Smooth muscle cell (in vitro differentiated cells): ENCODE measurements around the gene SMAD6. TPM values are rescaled to one million over a fixed set of nuclear protein-coding genes. Genes with fewer than 3 reads are reported as not detected.

Experiments
- DNase-seq: peaks from one replicate; lab custom pipeline; 2025; ENCODE audit not compliant: unreplicated experiment; lab: John Stamatoyannopoulos, UW
- H2AFZ ChIP-seq: fragments of 200-600 bp; sonication (generic); 2 replicates; pipeline ENCODE4 v1.6.0; 2016; ENCODE audit warnings: antibody characterized with exemption, low read depth, mild to moderate bottlenecking
- H3F3A ChIP-seq: fragments of 200-600 bp; sonication (generic); 2 replicates; pipeline ENCODE4 v1.6.0; 2017; ENCODE audit warnings: antibody characterized with exemption, low read depth
- H3K27ac ChIP-seq: fragments of 200-600 bp; sonication (generic); 2 replicates; pipeline ENCODE4 v1.5.1; 2016; ENCODE audit warnings: low read depth, mild to moderate bottlenecking
- H3K27me3 ChIP-seq: fragments of 200-600 bp; sonication (generic); 2 replicates; pipeline ENCODE4 v1.6.1; 2016; ENCODE audit warnings: low read depth, mild to moderate bottlenecking
- H3K36me3 ChIP-seq: fragments of 200-600 bp; sonication (generic); 2 replicates; pipeline ENCODE4 v1.5.1; 2016; ENCODE audit warnings: low read depth
- H3K4me1 ChIP-seq: fragments of 200-600 bp; sonication (generic); 2 replicates; pipeline ENCODE4 v1.5.1; 2016; ENCODE audit warnings: low read depth
- H3K4me2 ChIP-seq: fragments of 200-600 bp; sonication (generic); 2 replicates; pipeline ENCODE4 v1.6.0; 2016; ENCODE audit warnings: mild to moderate bottlenecking
- H3K4me3 ChIP-seq: fragments of 200-600 bp; sonication (generic); 2 replicates; pipeline ENCODE4 v1.5.1; 2016; ENCODE audit warnings: mild to moderate bottlenecking
- H3K79me2 ChIP-seq: fragments of 200-600 bp; sonication (generic); 2 replicates; pipeline ENCODE4 v1.6.0; 2016; ENCODE audit warnings: low read depth, mild to moderate bottlenecking
- H3K9ac ChIP-seq: fragments of 200-600 bp; sonication (generic); 2 replicates; pipeline ENCODE4 v1.6.0; 2016; ENCODE audit warnings: low read depth
- H3K9me3 ChIP-seq: fragments of 200-600 bp; sonication (generic); replicated peaks from 2 replicates; pipeline ENCODE4 v1.5.1; 2016; ENCODE audit warnings: low read depth
- H4K20me1 ChIP-seq: fragments of 200-600 bp; sonication (generic); 2 replicates; pipeline ENCODE4 v1.6.0; 2016; ENCODE audit warnings: low read depth
- CTCF ChIP-seq: fragments of 200-600 bp; sonication (generic); IDR thresholded peaks from 2 replicates; pipeline ENCODE4 v1.5.1; 2017; ENCODE audit warnings: borderline replicate concordance, mild to moderate bottlenecking, antibody characterized with exemption; ENCODE audit not compliant: insufficient read depth, poor library complexity, severe bottlenecking
- WGBS: methylation state at CpG from one replicate; pipeline ENCODE4 v1.1.7; 2016; ENCODE audit warnings: low lambda C conversion rate; 5-methylcytosine and 5-hydroxymethylcytosine counted together
- polyA plus RNA-seq: library from polyadenylated mRNA; unstranded; fragments of >200 nt; fragmentation: Nextera tagmentation; extraction: Ambion mirVana; gene quantifications from 2 replicates; pipeline ENCODE4 v1.2.1, GENCODE V29; 2016
- total RNA-seq: library from RNA; depleted of rRNA; stranded (reverse); fragments of >200 nt; gene quantifications from 2 replicates; pipeline ENCODE4 v1.2.3, GENCODE V29; 2014

The SMAD6 gene
- total and polyA plus RNA-seq, 2 experiments from 2014 or later, result 42.6 to 44.0 TPM

DNA sequence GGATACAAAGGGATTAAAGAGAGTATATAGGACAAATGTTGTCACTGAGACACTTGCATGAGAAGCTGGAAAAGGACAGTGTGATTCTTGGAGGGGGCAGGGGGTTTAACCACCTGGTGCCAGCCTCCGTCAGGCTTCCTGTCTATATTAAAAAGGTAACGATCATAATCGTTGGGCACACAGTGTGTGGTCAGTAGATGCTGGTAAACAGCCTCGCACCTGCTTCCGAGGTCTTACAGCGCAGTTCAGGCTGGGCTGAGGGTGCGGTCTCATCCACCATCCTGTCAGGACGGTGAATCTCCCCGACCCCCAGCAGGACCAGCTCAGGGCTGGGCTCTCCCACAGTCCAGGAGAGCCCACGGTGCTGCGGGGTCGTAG, 47.7 kb upstream of the SMAD6 start:
- no peak overlapping the region for H3K9ac ChIP-seq
- H2AFZ ChIP-seq, result peak overlapping the region; percentile 86
- H3K27me3 ChIP-seq, result no peaks in the 10 kb centered on the region
- no peaks in the 10 kb centered on the region for H4K20me1 ChIP-seq
- H3K9me3 ChIP-seq, result no peaks in the 10 kb centered on the region
- no peak overlapping the region for H3K4me3 ChIP-seq
- peak overlapping the region; percentile 74 for H3K27ac ChIP-seq
- H3K4me2 ChIP-seq, result peak overlapping the region; percentile 93
- no peaks in the 10 kb centered on the region for H3K36me3 ChIP-seq
- peaks cover 14% of the 10 kb centered on the region for H3K4me1 ChIP-seq
- H3K79me2 ChIP-seq, result no peaks in the 10 kb centered on the region
- WGBS, result 51% methylated on average over 12 of the region's 12 CpGs
- no peak for DNase-seq
- no peak for TF ChIP-seq CTCF
- peaks cover 8% of the 10 kb centered on the region for H3F3A ChIP-seq

DNA sequence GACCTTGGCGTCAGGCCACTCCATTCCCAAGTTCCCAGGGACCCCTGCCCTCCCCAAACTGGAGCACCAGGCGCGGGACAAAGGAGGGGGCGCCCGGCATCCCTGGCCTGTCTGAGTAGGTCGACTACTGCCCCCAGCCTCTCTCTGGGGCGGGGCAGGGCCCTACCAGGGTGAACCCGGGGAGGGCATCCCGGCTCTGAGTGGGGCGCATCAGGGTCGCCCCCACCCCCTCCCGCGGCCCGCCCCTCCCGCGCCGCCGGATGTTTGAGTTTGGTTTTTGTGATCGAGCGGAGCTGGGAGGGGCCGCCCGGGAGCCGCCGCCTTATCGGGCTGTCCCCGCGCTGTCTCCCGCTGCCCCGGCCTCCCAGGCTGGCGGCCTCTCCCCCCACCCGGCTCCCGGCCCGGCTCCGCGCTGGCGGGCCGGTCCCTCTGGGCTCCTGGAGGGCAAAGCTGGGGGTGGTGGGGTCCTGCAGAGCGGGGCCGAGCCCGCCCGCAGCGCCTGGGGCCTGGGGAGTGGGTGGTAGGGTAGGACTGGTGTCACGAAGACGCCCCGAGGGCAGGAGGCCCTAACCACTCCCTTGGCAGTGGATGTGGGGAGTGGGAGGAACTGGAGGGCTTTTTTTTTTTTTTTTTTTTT, 47.2 kb upstream of the SMAD6 start:
- H3F3A ChIP-seq, result peaks cover 3% of the 10 kb centered on the region
- WGBS, result 20% methylated on average over 15 of the region's 45 CpGs
- H3K27me3 ChIP-seq, result no peaks in the 10 kb centered on the region
- H3K36me3 ChIP-seq, result no peaks in the 10 kb centered on the region
- peak overlapping the region; percentile 74 for H3K27ac ChIP-seq
- no peaks in the 10 kb centered on the region for H3K9me3 ChIP-seq
- peak overlapping the region; percentile 43 for H3K4me3 ChIP-seq
- peak overlapping the region; percentile 93 for H3K4me2 ChIP-seq
- H3K79me2 ChIP-seq, result no peaks in the 10 kb centered on the region
- no peak for TF ChIP-seq CTCF
- no peak for DNase-seq
- peak overlapping the region; percentile 78 for H3K9ac ChIP-seq
- no peaks in the 10 kb centered on the region for H4K20me1 ChIP-seq
- peak overlapping the region; percentile 86 for H2AFZ ChIP-seq
- peaks cover 11% of the 10 kb centered on the region for H3K4me1 ChIP-seq

DNA sequence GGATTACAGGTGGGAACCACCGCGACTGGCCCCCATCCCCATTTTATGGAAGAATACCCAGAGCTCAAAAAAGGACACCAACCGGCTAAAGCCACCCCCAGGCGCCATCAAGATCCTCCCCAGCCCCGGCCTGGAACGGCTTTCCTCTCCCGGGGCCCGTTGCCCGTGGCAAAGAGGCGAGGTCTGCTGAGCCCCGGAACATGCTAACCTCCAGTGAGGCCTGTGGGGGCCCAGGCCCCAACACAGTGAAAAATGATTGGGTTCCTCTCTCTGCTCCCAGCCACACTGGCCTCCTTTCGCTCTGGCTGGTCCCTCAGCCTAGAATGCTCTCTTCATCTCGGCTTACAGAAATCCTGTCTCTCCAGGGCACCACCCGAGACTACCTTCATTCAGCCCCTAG, 46.5 kb upstream of the SMAD6 start:
- H3F3A ChIP-seq, result no peaks in the 10 kb centered on the region
- H3K4me3 ChIP-seq, result no peak overlapping the region
- H3K27ac ChIP-seq, result peak overlapping the region; percentile 64
- WGBS, result 46% methylated on average over 14 of the region's 14 CpGs
- H3K4me1 ChIP-seq, result peaks cover 11% of the 10 kb centered on the region
- H3K9me3 ChIP-seq, result no peaks in the 10 kb centered on the region
- no peak for TF ChIP-seq CTCF
- no peaks in the 10 kb centered on the region for H3K79me2 ChIP-seq
- no peaks in the 10 kb centered on the region for H3K36me3 ChIP-seq
- H3K27me3 ChIP-seq, result no peaks in the 10 kb centered on the region
- no peaks in the 10 kb centered on the region for H4K20me1 ChIP-seq
- no peak overlapping the region for H3K9ac ChIP-seq
- DNase-seq, result no peak
- peak overlapping the region; percentile 86 for H2AFZ ChIP-seq
- H3K4me2 ChIP-seq, result peak overlapping the region; percentile 93

- Histone ChIP-seq H3K4me1 (peaks cover 11% of the 10 kb centered on the region), H3K9me3 (no peaks in the 10 kb centered on the region), H3K27me3 (no peaks in the 10 kb centered on the region), H3F3A (no peaks in the 10 kb centered on the region), H3K36me3 (no peaks in the 10 kb centered on the region), H2AFZ (no peak overlapping the region), H3K4me2 (peak overlapping the region; percentile 93), H3K27ac (peak overlapping the region; percentile 64), H3K79me2 (no peaks in the 10 kb centered on the region), H4K20me1 (no peaks in the 10 kb centered on the region), H3K4me3 (no peak overlapping the region), H3K9ac (no peak overlapping the region)
- DNase-seq, result no peak
- WGBS, result 90% methylated on average over 2 of the region's 2 CpGs
- no peak for TF ChIP-seq CTCF
Observed at GRCh38 chr15:66655997-66656396, 46.0 kb upstream of the SMAD6 start.
